Upper lobe of left lung (tissue), 6 donors: ENCODE results near the gene LYL1. TPM values are rescaled to one million over a fixed set of nuclear protein-coding genes. Genes with fewer than 3 reads are reported as not detected.
"Not testable (repeated sequence)": the region's sequence is repeated elsewhere in the genome, so short reads cannot be mapped to it uniquely, and the experiment has no call there.

Experiments used
- ATAC-seq, 2 donors: fragments of 200-7000 bp; cut with Tn5 transposase; one replicate each; pipeline ENCODE4 v1.9.1; 2022; ENCODE audit warnings: mild to moderate bottlenecking in 2 of 2, moderate library complexity in 2 of 2; ENCODE audit not compliant: low FRiP score in 2 of 2
- DNase-seq, 2 donors: peaks; one replicate each; pipeline ENCODE4 v3.0.0-alpha.2; 2019 to 2020
- H3K27ac ChIP-seq, 4 donors: fragments of 200-600 bp; sonication (generic); one replicate each; pipeline ENCODE4 v1.5.1; 2016 to 2019
- H3K27me3 ChIP-seq, 4 donors: fragments of 200-600 bp; sonication (generic); one replicate each; pipeline ENCODE4 v1.5.1; 2017 to 2019
- H3K36me3 ChIP-seq, 4 donors: fragments of 200-600 bp; sonication (generic); one replicate each; pipeline ENCODE4 v1.5.1; 2016 to 2019
- H3K4me1 ChIP-seq, 4 donors: fragments of 200-600 bp; sonication (generic); one replicate each; pipeline ENCODE4 v1.5.1; 2018 to 2019
- H3K4me3 ChIP-seq, 4 donors: fragments of 200-600 bp; sonication (generic); one replicate each; pipeline ENCODE4 v1.5.1; 2017 to 2019; ENCODE audit warnings: mild to moderate bottlenecking in 2 of 4, moderate library complexity in 1 of 4
- H3K9me3 ChIP-seq, 4 donors: fragments of 200-600 bp; sonication (generic); one replicate each; pipeline ENCODE4 v1.5.1; 2018 to 2019
- EP300 ChIP-seq, 4 donors: sonication (generic); formaldehyde crosslinking; IDR thresholded peaks; one replicate each; pipeline ENCODE4 v1.5.1; 2017; ENCODE audit warnings: antibody characterized with exemption in 4 of 4, control low read depth in 2 of 4
- POLR2A ChIP-seq, 4 donors: fragments of 450-650 bp; IDR thresholded peaks; one replicate each; pipeline ENCODE4 v1.5.1; 2016 to 2017; ENCODE audit warnings: antibody characterized with exemption in 4 of 4, mild to moderate bottlenecking in 2 of 4
- POLR2AphosphoS5 ChIP-seq, 2 donors: sonication (generic); formaldehyde crosslinking; IDR thresholded peaks; one replicate each; pipeline ENCODE4 v1.5.1; 2017; ENCODE audit warnings: antibody characterized with exemption in 2 of 2
- WGBS, 2 donors: methylation state at CpG; one replicate each; pipeline ENCODE4 v1.1.5; 2017 to 2018; 5-methylcytosine and 5-hydroxymethylcytosine counted together
- total RNA-seq, 6 donors: library from RNA; depleted of rRNA in 4 of 6; stranded (reverse); fragments of >200 nt in 4 of 6; gene quantifications; one replicate each; pipeline versions ENCODE4 v1.1.0 to v1.2.1, GENCODE V29; 2016 to 2021
- TF ChIP-seq, protein P1 (sequence below), 6 experiments: fragments of 450-650 bp in 4 of 6; fragments of 200-600 bp in 2 of 6; sonication (generic) in 2 of 6; IDR thresholded peaks; one replicate each; pipeline ENCODE4 v1.5.1; 2016 to 2019; ENCODE audit warnings: antibody characterized with exemption in 6 of 6
- donor health status: DM: no; HTN: no; CAD: no; lungs with moderate emphysema.
- donor health status: DM: no; HTN: yes; CAD: no; lungs with severe emphysema.

The LYL1 gene
- total RNA-seq, 6 donors from 2014 or later = 22.6 to 55.5 (median 31.4) TPM

DNA sequence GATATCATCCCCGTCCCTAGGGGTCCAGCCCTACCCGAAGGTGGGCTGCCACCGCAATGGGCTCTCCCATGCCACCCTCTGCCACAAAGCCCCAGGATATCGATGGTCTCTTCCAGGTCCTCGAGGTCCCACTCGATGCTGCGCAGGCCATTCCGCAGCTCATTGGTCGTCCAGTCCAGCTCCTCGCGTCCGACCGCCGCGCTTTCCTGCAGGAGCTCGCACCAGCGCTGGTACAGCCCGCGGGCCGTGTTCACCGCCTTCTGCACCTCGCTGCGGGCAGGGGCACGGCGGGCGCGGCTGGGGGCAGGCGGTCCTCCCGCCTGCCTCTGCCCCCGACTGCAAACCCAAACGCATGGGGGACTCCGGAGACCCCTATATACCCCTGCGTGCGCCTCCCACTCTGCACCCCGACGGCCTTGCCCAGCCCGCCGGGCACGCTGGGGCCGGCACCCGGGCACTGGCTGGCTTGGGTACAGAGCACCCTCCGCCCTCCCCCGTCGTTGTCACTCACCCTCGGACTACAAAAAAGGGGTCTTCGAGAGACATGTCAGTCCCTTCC lies 47.0 kb upstream of the LYL1 start:
- 0% methylated on average over 2 of the region's 46 CpGs; no CpG with 5 or more reads in 1 of the 2 donors for WGBS, 2 donors
- peak overlapping the region; percentile 79 to 99 (median 88) for H3K4me3 ChIP-seq
- H3K9me3 ChIP-seq = no peaks in the 10 kb centered on the region
- DNase-seq (peak; percentile 75 to 92), ATAC-seq (peak in 1 of 2 donors; percentile 0)
- H3K4me1 ChIP-seq = peaks cover 10 to 35% (median 19%) of the 10 kb centered on the region in 4 donors
- H3K27me3 ChIP-seq = no peaks in the 10 kb centered on the region
- TF ChIP-seq POLR2AphosphoS5 (IDR thresholded peaks at IDR 0.05) (no peak), POLR2A (IDR thresholded peaks at IDR 0.05) (peak in 1 of 4 donors; percentile 43)
- peak overlapping the region; percentile 98 to 100 (median 99) for H3K27ac ChIP-seq
- peaks cover 2 to 19% (median 9%) of the 10 kb centered on the region in 4 donors for H3K36me3 ChIP-seq

DNA sequence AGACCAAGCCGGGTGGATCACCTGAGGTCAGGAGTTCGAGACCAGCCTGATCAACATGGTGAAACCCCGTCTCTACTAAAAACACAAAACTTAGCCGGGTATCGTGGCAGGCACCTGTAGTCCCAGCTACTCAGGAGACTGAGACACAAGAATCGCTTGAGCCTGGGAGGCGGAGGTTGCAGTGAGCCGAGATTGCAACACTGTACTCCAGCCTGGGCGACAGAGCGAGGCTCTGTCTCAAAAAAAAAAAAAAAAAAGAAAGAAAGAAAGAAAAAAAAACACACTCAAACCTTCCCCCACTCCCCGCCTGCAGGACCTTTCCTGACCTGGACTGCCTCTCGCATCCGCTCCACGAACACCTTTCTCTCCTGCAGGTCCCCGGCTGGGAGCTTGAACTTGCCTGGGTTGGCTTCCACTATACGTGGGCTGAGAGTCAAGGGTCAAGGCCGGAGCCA lies 46.5 kb upstream of the LYL1 start:
- ATAC-seq, H3K27me3 ChIP-seq, DNase-seq, H3K9me3 ChIP-seq: not testable (repeated sequence)
- Histone ChIP-seq H3K36me3 (peaks cover 2 to 20% (median 14%) of the 10 kb centered on the region in 4 donors), H3K27ac (peak overlapping the region; percentile 98 to 100 (median 99)), H3K4me1 (peaks cover 10 to 33% (median 19%) of the 10 kb centered on the region in 4 donors), H3K4me3 (peak overlapping the region; percentile 79 to 99 (median 88))
- TF ChIP-seq POLR2AphosphoS5 (IDR thresholded peaks at IDR 0.05) = peak in 1 of 2 donors; percentile 5
- 23 to 24% methylated on average over 17 of the region's 17 CpGs for whole genome bisulfite sequencing, 2 donors

DNA sequence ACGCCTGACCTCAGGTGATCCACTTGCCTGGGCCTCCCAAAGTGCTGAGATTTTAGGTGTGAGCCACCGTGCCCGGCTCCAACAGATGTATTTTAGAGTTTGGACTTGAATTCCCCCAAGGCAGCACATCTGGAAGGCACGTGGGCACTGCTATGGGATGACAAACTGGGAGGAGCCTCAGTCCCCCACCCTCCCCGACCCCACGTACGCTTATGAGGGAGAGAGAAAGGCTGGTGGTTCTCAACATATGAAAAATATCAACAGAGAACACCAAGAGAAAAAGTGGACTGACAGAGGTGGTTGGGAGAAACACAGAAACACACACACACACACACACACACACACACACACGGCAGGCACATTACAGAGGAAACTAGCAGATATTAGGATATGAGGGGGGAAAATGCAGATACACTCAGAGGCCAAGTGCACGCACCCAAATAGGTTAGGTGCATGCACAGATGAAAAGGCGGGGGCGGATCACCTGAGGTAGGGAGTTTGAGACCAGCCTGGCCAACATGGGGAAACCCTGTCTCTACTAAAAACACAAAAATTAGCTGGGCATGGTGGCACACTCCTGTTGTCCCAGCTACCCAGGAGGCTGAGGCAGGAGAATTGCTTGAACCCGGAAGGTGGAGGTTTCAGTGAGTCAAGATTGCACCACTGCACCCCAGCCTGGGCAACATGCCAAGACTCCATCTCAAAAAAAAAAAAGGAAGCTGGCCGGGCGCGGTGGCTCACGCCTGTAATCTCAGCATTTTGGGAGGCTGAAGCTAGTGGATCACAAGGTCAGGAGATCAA lies 44.3 kb upstream of the LYL1 start:
- no peak for ATAC-seq
- H3K4me1 ChIP-seq = peaks cover 10 to 41% (median 21%) of the 10 kb centered on the region in 4 donors
- H3K36me3 ChIP-seq = peaks cover 2 to 21% (median 20%) of the 10 kb centered on the region in 4 donors
- WGBS, 2 donors = 71 to 80% methylated on average over 15 to 16 of the region's 16 CpGs
- H3K4me3 ChIP-seq = no peak overlapping the region
- DNase-seq = peak in 1 of 2 donors; percentile 67
- H3K9me3 ChIP-seq = no peaks in the 10 kb centered on the region
- peak overlapping the region; percentile 30 to 100 (median 65) for H3K27ac ChIP-seq
- TF ChIP-seq POLR2AphosphoS5 (IDR thresholded peaks at IDR 0.05) (peak; percentile 36 to 42), POLR2A (IDR thresholded peaks at IDR 0.05) (no peak)
- no peaks in the 10 kb centered on the region for H3K27me3 ChIP-seq

GRCh38 chr19:13139633-13140311 lies 37.1 kb upstream of the LYL1 start:
- WGBS, 2 donors = 67 to 78% methylated on average over 3 to 11 of the region's 11 CpGs
- Histone ChIP-seq H3K36me3 (peaks cover 13 to 72% (median 57%) of the 10 kb centered on the region in 4 donors), H3K4me3 (no peak overlapping the region), H3K4me1 (peaks cover 3 to 22% (median 17%) of the 10 kb centered on the region in 4 donors), H3K27me3 (no peaks in the 10 kb centered on the region), H3K9me3 (no peaks in the 10 kb centered on the region), H3K27ac (peak overlapping the region in 1 of 4 donors; percentile 7)
- TF ChIP-seq POLR2AphosphoS5 (IDR thresholded peaks at IDR 0.05) (no peak), EP300 (IDR thresholded peaks at IDR 0.05) (no peak), POLR2A (IDR thresholded peaks at IDR 0.05) (no peak)
- TF ChIP-seq, protein P1, sequence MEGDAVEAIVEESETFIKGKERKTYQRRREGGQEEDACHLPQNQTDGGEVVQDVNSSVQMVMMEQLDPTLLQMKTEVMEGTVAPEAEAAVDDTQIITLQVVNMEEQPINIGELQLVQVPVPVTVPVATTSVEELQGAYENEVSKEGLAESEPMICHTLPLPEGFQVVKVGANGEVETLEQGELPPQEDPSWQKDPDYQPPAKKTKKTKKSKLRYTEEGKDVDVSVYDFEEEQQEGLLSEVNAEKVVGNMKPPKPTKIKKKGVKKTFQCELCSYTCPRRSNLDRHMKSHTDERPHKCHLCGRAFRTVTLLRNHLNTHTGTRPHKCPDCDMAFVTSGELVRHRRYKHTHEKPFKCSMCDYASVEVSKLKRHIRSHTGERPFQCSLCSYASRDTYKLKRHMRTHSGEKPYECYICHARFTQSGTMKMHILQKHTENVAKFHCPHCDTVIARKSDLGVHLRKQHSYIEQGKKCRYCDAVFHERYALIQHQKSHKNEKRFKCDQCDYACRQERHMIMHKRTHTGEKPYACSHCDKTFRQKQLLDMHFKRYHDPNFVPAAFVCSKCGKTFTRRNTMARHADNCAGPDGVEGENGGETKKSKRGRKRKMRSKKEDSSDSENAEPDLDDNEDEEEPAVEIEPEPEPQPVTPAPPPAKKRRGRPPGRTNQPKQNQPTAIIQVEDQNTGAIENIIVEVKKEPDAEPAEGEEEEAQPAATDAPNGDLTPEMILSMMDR (IDR thresholded peaks at IDR 0.05) = no peak
- DNase-seq (no peak), ATAC-seq (no peak)

DNA sequence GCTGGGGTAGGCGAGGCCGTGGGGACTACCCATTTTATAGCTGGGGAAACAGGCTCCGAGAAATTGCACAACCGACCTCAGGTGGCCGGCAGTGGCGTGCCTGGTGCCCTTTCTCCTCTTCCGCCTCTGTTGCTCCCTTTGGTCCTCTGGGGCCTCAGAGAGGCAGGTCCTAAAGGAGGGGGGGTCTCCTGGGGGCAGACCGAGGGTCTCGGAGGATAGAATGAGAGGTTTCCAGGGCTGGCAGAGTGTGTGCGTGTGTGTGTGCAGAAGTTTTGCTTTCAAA lies 36.2 kb upstream of the LYL1 start:
- Histone ChIP-seq H3K9me3 (no peaks in the 10 kb centered on the region), H3K4me3 (no peak overlapping the region), H3K36me3 (peaks cover 13 to 63% (median 48%) of the 10 kb centered on the region in 4 donors), H3K27ac (peak overlapping the region in 1 of 4 donors; percentile 7), H3K4me1 (peaks cover 3 to 30% (median 20%) of the 10 kb centered on the region in 4 donors), H3K27me3 (no peaks in the 10 kb centered on the region)
- TF ChIP-seq EP300 (IDR thresholded peaks at IDR 0.05) (no peak), POLR2A (IDR thresholded peaks at IDR 0.05) (no peak), POLR2AphosphoS5 (IDR thresholded peaks at IDR 0.05) (no peak)
- TF ChIP-seq, protein P1 (IDR thresholded peaks at IDR 0.05) = no peak
- 85% methylated on average over 10 of the region's 10 CpGs for WGBS, 2 donors
- no peak for ATAC-seq
- DNase-seq = no peak
